Small intestine (tissue), 7 donors: ENCODE results near the gene DIPK1B. TPM values are rescaled to one million over a fixed set of nuclear protein-coding genes. Genes with fewer than 3 reads are reported as not detected.

ENCODE experiments used
- DNase-seq, 2 donors: peaks; one replicate each; pipeline versions ENCODE4 v3.0.0 to v3.0.0-alpha.2; 2013
- FAIRE-seq: peaks from 2 replicates; lab custom pipeline; 2012; peaks lifted over from hg19 to GRCh38; lab: Jason Lieb, UNC
- H3K27ac ChIP-seq, 3 donors: one replicate each; pipeline ENCODE4 v1.5.1; 2013; ENCODE audit warnings: low read length in 2 of 3, mild to moderate bottlenecking in 2 of 3, control low read depth in 1 of 3, inconsistent platforms in 1 of 3, low read depth in 1 of 3, moderate library complexity in 1 of 3
- H3K27me3 ChIP-seq, 3 donors: one replicate each; pipeline ENCODE4 v1.6.1; 2013; ENCODE audit warnings: low read length in 3 of 3, inconsistent platforms in 1 of 3; ENCODE audit not compliant: control insufficient read depth in 3 of 3, insufficient read depth in 3 of 3
- H3K36me3 ChIP-seq, 3 donors: one replicate each; pipeline ENCODE4 v1.6.1; 2013; ENCODE audit warnings: low read length in 3 of 3, inconsistent platforms in 1 of 3, low read depth in 1 of 3, mild to moderate bottlenecking in 1 of 3, moderate library complexity in 1 of 3; ENCODE audit not compliant: control insufficient read depth in 3 of 3, insufficient read depth in 2 of 3
- H3K4me1 ChIP-seq, 3 donors: one replicate each; pipeline ENCODE4 v1.6.1; 2013; ENCODE audit warnings: low read length in 2 of 3, inconsistent platforms in 1 of 3, low read depth in 1 of 3, mild to moderate bottlenecking in 1 of 3, moderate library complexity in 1 of 3; ENCODE audit not compliant: control insufficient read depth in 3 of 3, insufficient read depth in 2 of 3
- H3K4me3 ChIP-seq, 3 donors: one replicate each; pipeline ENCODE4 v1.5.1; 2013; ENCODE audit warnings: low read length in 3 of 3, control low read depth in 1 of 3, inconsistent platforms in 1 of 3, low read depth in 1 of 3, mild to moderate bottlenecking in 1 of 3, moderate library complexity in 1 of 3
- H3K9me3 ChIP-seq, 2 donors: one replicate each; pipeline ENCODE4 v1.6.1; 2013; ENCODE audit warnings: low read depth in 1 of 2, low read length in 1 of 2; ENCODE audit not compliant: control insufficient read depth in 2 of 2, insufficient read depth in 1 of 2
- WGBS, 3 donors: extraction: QIAGEN DNeasy Blood & Tissue Kit; methylation state at CpG; one replicate each; pipeline ENCODE4 v1.1.7; 2013; 5-methylcytosine and 5-hydroxymethylcytosine counted together
- polyA plus RNA-seq, 4 donors: library from polyadenylated mRNA; stranded (reverse) in 3 of 4; unstranded in 1 of 4; fragments of 200-250 nt in 3 of 4; fragments of 120-200 nt in 1 of 4; gene quantifications; one replicate each; pipeline versions ENCODE4 v1.2.1 to v1.2.3, GENCODE V29; 2013
- donor health status: healthy with polysubstance abuse.
- donor health status: control.
- donor health status: control.
- donor health status: Bipolar disorder and iron deficiency.
- donor health status: healthy.

The DIPK1B gene
- polyA plus RNA-seq, 4 donors, result 0.22 to 12.7 (median 6.6) TPM

DNA sequence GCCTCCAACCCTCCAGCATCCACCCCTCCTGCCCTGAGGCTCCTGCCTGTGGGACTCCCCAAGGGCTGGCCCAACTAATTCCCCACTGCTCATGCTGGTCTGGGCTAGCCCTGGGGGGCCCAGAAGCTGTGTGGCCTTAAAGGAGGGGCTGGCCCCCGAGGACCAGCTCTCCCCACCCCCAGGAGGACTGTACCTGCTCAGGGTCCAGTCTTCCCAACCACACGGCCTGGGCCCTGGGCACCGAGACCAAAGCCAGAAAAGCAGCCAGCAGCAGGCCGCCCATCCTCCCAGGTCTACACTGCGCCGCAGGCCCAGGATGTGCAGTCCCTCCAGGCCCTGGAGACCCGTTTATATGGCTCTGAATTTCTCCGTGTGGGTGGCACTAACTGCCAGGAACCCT, 35.8 kb downstream of the DIPK1B start, which contains the start of gene LCN6:
LCN6 (minus strand) TSS at position 325 of the 400 bp plus-strand sequence; CDS start at position 283, 42 bp downstream.
- Histone ChIP-seq H3K27me3 (peaks cover 0 to 4% (median under 1%) of the 10 kb centered on the region in 3 donors), H3K9me3 (peaks cover 0 to 10% of the 10 kb centered on the region in 2 donors), H3K4me1 (no peaks in the 10 kb centered on the region), H3K36me3 (no peaks in the 10 kb centered on the region), H3K27ac (no peak within 1 kb of the TSS), H3K4me3 (no peak within 1 kb of the TSS)
- 70 to 76% (median 75%) methylated on average over 8 of the region's 8 CpGs for WGBS, 3 donors
- FAIRE-seq, result no peak
- DNase-seq, result no peak

DNA sequence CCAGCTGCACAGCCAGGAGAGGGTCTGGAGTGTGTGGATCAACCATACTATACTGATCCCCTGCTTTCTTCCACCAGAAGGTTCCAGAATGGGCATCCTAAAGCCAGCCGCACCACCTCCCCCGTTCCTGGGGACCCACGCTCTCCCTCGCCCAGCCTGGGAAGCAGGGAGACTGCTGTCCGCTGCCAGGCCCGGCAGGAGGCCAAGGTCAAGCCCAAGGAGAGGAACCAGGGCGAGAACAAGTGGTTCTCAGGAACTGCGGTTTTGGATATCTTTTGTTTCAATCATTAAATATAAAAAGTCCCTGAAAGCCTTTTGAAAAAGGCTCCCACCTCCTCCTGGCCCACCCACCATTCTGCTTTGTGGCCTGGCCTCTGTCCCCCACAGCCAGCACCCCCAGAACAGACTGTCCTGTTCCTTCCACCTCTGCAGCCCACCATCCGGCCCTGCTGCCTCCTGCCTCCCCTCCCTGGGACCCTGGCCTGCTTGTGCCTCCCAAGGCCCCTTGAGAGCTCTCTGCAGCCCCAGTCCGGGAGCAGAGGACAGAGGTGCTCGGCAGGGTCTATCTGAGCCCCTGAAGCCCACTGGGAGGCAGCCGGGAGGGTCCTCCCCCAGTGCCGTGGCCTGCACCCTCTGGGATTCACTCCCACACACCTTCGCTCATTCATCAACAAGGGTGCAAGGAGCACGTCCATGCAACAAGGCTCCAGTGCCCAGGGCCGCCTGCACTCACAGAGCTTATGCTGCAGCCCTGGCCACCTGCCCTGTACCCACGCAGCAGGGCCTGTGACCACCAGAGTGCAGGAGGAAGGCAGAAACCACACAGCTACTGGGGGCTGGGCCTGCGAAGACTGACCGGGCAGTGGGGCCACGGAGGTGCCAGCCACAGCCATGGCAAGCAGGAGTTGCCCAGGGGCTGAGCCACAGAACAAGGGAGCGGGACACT, 36.6 kb downstream of the DIPK1B start:
- H3K4me3 ChIP-seq, result no peak overlapping the region
- FAIRE-seq (no peak), DNase-seq (no peak)
- H3K27ac ChIP-seq, result no peak overlapping the region
- WGBS, 3 donors, result 77 to 84% (median 79%) methylated on average over 21 of the region's 21 CpGs
- H3K9me3 ChIP-seq, result peaks cover 0 to 10% of the 10 kb centered on the region in 2 donors
- H3K4me1 ChIP-seq, result no peaks in the 10 kb centered on the region
- H3K36me3 ChIP-seq, result no peaks in the 10 kb centered on the region
- H3K27me3 ChIP-seq, result peaks cover 0 to 2% (median 0%) of the 10 kb centered on the region in 3 donors

DNA sequence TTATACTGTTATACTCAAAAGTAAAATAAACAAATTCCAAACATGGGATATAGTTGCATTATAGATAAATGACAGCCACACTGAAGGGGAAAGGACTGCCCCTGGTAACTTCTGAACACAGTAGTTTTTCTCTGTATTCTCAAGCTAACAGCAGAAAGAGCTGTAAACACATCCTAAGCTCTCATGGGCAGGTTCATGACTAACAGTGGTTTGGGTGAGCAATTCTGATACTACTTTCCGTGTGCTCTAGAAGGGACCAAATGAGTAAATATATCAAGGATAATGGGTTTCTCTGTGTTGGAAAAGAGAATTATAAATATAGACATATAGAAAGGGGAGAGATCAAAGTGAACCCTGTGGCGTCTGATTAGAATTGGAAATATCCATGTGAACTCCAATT, 38.2 kb downstream of the DIPK1B start:
- no peak overlapping the region for H3K4me3 ChIP-seq
- H3K27ac ChIP-seq, result no peak overlapping the region
- FAIRE-seq (no peak), DNase-seq (no peak)
- no peaks in the 10 kb centered on the region for H3K4me1 ChIP-seq
- peaks cover 0 to 2% (median 0%) of the 10 kb centered on the region in 3 donors for H3K27me3 ChIP-seq
- 38 to 40% (median 40%) methylated on average over 2 of the region's 2 CpGs for WGBS, 3 donors
- H3K9me3 ChIP-seq, result peaks cover 0 to 13% of the 10 kb centered on the region in 2 donors
- H3K36me3 ChIP-seq, result no peaks in the 10 kb centered on the region

DNA sequence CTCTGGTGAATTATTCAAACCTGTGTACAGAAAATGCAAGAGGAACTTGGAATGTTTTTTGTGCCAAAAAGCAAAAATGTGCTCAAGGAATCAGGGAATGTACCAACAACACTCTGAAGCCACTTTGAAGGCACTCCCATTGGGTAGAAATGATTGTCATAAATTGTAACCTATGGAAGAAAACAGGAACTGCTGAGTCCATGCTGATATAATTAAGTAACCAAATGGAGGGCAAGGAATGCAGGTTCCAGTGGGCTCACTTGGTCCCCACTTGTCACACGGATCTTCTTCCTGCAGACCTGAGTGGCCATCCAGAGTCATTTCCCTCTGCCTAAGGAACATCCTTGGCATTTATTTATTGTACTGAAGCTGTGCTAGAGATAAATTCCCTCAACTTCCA, 38.9 kb downstream of the DIPK1B start:
- no peak overlapping the region for H3K4me3 ChIP-seq
- FAIRE-seq (no peak), DNase-seq (no peak)
- no peak overlapping the region for H3K27ac ChIP-seq
- WGBS, 3 donors, result 87 to 96% (median 90%) methylated on average over 1 of the region's 1 CpG
- peaks cover 0 to 2% (median 0%) of the 10 kb centered on the region in 3 donors for H3K27me3 ChIP-seq
- H3K9me3 ChIP-seq, result peaks cover 0 to 19% of the 10 kb centered on the region in 2 donors
- no peaks in the 10 kb centered on the region for H3K4me1 ChIP-seq
- H3K36me3 ChIP-seq, result no peaks in the 10 kb centered on the region

DNA sequence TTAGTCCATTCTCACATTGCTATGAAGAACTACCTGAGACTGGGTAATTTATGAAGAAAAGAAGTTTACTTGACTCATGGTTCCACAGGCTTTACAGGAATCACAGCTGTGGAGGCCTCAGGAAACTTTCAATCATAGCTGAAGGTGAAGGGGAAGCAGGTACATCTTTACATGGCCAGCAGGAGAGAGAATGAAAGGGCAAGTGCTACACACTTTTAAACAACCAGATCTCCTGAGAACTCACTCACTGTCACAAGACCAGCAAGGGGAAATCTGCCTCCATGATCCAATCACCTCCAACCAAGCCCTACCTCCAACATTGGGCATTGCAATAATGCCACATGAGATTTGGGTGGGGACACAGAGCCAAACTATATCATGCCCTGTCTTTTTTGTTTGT, 39.4 kb downstream of the DIPK1B start:
- Histone ChIP-seq H3K36me3 (no peaks in the 10 kb centered on the region), H3K4me3 (no peak overlapping the region), H3K27ac (no peak overlapping the region), H3K4me1 (no peaks in the 10 kb centered on the region), H3K27me3 (peaks cover 0 to 2% (median 0%) of the 10 kb centered on the region in 3 donors), H3K9me3 (peaks cover 0 to 23% of the 10 kb centered on the region in 2 donors)
- FAIRE-seq, result no peak
- DNase-seq, result no peak

DNA sequence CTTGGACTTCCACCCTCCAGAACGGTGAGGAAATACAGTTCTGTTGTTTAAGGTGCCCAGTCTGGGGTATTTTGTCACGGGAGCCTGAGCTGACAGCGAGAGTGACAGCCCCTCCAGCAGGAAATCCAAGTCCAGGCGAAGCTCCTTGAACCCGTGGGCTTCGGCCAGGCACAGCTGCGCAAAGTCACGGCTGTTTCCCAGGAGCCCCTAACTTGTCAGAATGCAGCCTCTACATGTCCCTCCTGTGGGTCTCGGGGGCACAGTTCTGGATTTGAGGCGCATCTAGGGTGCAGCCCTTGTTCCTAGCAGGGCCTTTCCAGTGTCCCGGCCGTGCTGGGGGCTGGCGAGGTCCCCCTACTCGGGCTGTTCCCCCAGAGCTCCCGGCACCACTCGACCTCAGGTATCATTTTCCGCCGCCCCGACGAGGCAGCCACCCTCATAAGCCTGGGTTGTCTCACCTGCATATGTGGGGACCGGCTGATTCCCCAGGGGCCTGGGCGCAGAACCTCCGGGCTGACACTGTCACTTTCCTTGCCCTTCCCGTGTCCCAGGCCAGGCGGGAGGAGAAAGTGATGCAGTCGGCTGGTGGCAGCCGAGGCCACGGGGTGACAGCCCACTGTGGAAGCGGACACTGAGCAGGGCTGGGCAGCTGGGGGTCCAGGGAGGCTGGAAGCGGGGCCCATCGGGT, 41.1 kb downstream of the DIPK1B start:
- DNase-seq (no peak), FAIRE-seq (no peak)
- H3K4me3 ChIP-seq, result no peak overlapping the region
- H3K27me3 ChIP-seq, result peaks cover 0 to 2% (median 0%) of the 10 kb centered on the region in 3 donors
- no peak overlapping the region for H3K27ac ChIP-seq
- no peaks in the 10 kb centered on the region for H3K4me1 ChIP-seq
- no peaks in the 10 kb centered on the region for H3K36me3 ChIP-seq
- peaks cover 0 to 23% of the 10 kb centered on the region in 2 donors for H3K9me3 ChIP-seq
- 83 to 88% (median 87%) methylated on average over 31 of the region's 31 CpGs for WGBS, 3 donors

DNA sequence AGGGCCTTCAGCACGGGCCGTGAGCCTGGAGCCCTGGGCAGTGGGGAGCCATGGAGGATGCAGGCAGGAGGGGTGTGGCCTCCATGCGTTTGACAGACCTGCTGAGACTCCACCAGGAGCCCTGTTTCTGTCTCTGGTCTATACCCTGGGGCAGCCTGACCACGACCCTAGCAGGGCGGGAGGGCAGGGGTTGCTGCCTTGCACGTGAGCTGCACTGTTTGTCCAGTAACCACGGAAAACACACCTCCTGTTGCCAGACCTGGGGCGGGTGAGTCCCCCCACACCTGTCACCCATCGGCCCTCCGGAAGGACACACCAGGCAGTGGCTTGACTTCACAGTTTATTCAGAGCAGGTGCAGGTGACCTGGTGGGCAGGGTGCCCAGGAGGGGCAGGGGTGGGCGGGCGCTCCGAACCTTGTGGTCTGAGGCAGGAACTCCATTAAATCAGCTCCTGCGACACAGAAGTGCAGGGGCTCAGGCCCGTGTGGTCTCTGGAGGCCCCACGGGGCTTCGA, 41.7 kb downstream of the DIPK1B start:
- Histone ChIP-seq H3K4me3 (no peak overlapping the region), H3K27ac (no peak overlapping the region)
- 58 to 65% (median 62%) methylated on average over 16 to 17 of the region's 17 CpGs for WGBS, 3 donors

DNA sequence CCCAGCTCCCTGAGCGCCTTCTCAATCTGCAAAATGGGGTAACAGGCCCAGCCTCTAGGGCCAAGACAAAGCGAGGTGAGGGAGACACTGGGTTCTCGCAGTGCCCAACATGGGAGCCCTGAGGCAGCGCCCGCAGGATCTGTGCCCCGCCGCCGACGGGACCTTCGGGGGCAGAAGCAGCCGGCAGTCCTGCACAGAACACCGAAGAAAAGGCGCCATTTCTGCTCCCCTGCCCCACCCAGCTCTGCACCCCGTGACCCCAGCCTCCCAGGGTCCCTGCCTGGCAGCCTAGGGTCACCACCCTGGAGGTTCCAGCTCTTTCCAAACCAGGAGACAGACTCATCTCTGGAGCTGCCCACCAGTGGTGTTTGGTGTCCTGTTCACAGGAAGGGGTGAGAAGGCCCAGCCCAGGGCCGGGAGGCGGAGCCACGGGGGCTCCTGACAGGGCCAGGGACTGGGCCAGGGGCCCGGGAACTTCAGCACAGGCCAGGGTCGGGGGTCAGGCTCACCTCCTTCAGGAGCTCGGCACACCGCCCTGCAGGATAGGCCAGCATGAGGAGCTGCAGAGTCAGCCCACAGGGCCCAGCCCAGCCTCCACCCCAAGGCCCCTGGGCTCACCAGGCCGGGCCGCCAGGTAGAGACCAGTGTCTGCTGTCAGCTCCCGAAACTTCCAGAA, 42.4 kb downstream of the DIPK1B start:
- Histone ChIP-seq H3K4me1 (no peaks in the 10 kb centered on the region), H3K4me3 (no peak overlapping the region), H3K27ac (no peak overlapping the region), H3K9me3 (peaks cover 0 to 23% of the 10 kb centered on the region in 2 donors), H3K36me3 (no peaks in the 10 kb centered on the region), H3K27me3 (peaks cover 0 to 2% (median 0%) of the 10 kb centered on the region in 3 donors)
- FAIRE-seq (no peak), DNase-seq (no peak)
- 70 to 80% (median 76%) methylated on average over 21 to 24 of the region's 24 CpGs for WGBS, 3 donors

More for the DNA sequence above, 41.7 kb downstream of the DIPK1B start:
- no peak for DNase-seq
- FAIRE-seq, result no peak
- H3K4me1 ChIP-seq, result no peaks in the 10 kb centered on the region
- no peaks in the 10 kb centered on the region for H3K36me3 ChIP-seq
- H3K9me3 ChIP-seq, result peaks cover 0 to 23% of the 10 kb centered on the region in 2 donors
- peaks cover 0 to 2% (median 0%) of the 10 kb centered on the region in 3 donors for H3K27me3 ChIP-seq
